K562 (cell line): ENCODE measurements around the gene PHYKPL. TPM values are rescaled to one million over a fixed set of nuclear protein-coding genes. Genes with fewer than 3 reads are reported as not detected.

ENCODE experiments used
- C11orf30 ChIP-seq: fragments of 450-650 bp; IDR thresholded peaks from 2 replicates; pipeline ENCODE4 v1.6.1; 2016; ENCODE audit warnings: low read depth, mild to moderate bottlenecking
- ELF2 ChIP-seq: fragments of 250-450 bp; sonication (Bioruptor Pico); IDR thresholded peaks from 2 replicates; pipeline ENCODE4 v1.5.0; 2021; ENCODE audit warnings: mild to moderate bottlenecking
- POLR3G ChIP-seq: IDR thresholded peaks from 2 replicates; pipeline ENCODE4 v1.6.1; 2011; ENCODE audit not compliant: insufficient read length, insufficient replicate concordance; ENCODE audit errors: extremely low read depth
- RBBP5 ChIP-seq: fragments of 200-600 bp; sonication (generic); IDR thresholded peaks from 2 replicates; pipeline ENCODE4 v1.6.1; 2012; ENCODE audit warnings: borderline replicate concordance, mild to moderate bottlenecking, low read length, control low read depth, inconsistent platforms; ENCODE audit not compliant: insufficient read depth, poor library complexity, severe bottlenecking
- SP1 ChIP-seq: sonication (generic); formaldehyde crosslinking; IDR thresholded peaks from 2 replicates; pipeline ENCODE4 v1.8.1; 2022; ENCODE audit warnings: mild to moderate bottlenecking, missing genetic modification reagents
- polyA plus RNA-seq, 8 experiments: library from polyadenylated mRNA; depleted of rRNA in 4 of 8; stranded (reverse) in 5 of 8; unstranded in 3 of 8; fragments of >200 nt; fragmentation: Nextera tagmentation in 2 of 8; fragmentation: Illumina TruSeq in 1 of 8; extraction: Ambion mirVana in 2 of 8; extraction: Trizol in 1 of 8; gene quantifications; 2 replicates each; pipeline versions ENCODE4 v1.2.1 to v1.2.3, GENCODE V29; 2011 to 2014; ENCODE audit warnings: inconsistent platforms in 1 of 8, missing spikeins in 1 of 8
- total RNA-seq, 7 experiments: library from RNA; depleted of rRNA in 6 of 7; stranded (reverse); fragments of >200 nt in 6 of 7; fragmentation: Illumina TruSeq in 2 of 7; extraction: Trizol in 2 of 7; gene quantifications; 2 replicates each; pipeline versions ENCODE4 v1.2.1 to v1.2.3, GENCODE V29; 2011 to 2021; ENCODE audit warnings: low replicate concordance in 1 of 7
- TF ChIP-seq, protein P1 (sequence below): fragments of 450-650 bp; IDR thresholded peaks from 2 replicates; pipeline ENCODE4 v1.7.1; 2018; ENCODE audit warnings: mild to moderate bottlenecking, low read depth; ENCODE audit not compliant: partially characterized antibody
- TF ChIP-seq, protein P2 (sequence below), 2 experiments: fragments of 450-650 bp; IDR thresholded peaks; 2 replicates each; pipeline ENCODE4 v1.6.1; 2016
- TF ChIP-seq, protein P3 (sequence below), 2 experiments: fragments of 450-650 bp; formaldehyde crosslinking in 1 of 2; IDR thresholded peaks; 2 replicates each; pipeline versions ENCODE4 v1.4.0 to v1.6.1; 2014 to 2020; ENCODE audit warnings: mild to moderate bottlenecking in 2 of 2, borderline replicate concordance in 1 of 2, low read depth in 1 of 2

PHYKPL gene
- total and polyA plus RNA-seq, 9 of the 15 experiments (the other 6 are each of a cell fraction or from before 2014, with no cell fraction given), result 4.7 to 34.7 (median 18.6) TPM

DNA sequence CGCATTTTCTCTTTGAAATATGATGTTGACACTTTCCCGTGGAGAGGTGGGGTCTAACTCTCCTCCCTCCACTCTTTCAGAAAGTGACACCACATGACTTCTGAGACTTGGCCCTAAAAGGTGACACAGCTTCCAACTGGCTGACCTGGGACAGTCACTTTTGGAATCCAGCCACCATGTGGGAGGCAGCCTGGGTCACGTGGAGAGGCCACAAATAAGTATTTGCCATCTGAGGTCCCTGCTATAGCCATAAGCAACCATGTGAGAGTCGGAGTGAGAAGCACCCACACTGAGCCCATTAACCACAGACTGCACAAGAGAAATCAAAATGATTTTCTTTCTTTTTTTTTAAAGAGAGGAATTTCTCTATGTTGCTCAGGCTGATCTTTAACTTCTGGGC is 4.1 kb upstream of the PHYKPL start (continued):
- TF ChIP-seq ELF2 (no peak), C11orf30 (no peak), SP1 (no peak), RBBP5 (no peak), POLR3G (no peak)
- TF ChIP-seq, protein P1, sequence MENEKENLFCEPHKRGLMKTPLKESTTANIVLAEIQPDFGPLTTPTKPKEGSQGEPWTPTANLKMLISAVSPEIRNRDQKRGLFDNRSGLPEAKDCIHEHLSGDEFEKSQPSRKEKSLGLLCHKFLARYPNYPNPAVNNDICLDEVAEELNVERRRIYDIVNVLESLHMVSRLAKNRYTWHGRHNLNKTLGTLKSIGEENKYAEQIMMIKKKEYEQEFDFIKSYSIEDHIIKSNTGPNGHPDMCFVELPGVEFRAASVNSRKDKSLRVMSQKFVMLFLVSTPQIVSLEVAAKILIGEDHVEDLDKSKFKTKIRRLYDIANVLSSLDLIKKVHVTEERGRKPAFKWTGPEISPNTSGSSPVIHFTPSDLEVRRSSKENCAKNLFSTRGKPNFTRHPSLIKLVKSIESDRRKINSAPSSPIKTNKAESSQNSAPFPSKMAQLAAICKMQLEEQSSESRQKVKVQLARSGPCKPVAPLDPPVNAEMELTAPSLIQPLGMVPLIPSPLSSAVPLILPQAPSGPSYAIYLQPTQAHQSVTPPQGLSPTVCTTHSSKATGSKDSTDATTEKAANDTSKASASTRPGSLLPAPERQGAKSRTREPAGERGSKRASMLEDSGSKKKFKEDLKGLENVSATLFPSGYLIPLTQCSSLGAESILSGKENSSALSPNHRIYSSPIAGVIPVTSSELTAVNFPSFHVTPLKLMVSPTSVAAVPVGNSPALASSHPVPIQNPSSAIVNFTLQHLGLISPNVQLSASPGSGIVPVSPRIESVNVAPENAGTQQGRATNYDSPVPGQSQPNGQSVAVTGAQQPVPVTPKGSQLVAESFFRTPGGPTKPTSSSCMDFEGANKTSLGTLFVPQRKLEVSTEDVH, result no peak
- TF ChIP-seq, protein P2, sequence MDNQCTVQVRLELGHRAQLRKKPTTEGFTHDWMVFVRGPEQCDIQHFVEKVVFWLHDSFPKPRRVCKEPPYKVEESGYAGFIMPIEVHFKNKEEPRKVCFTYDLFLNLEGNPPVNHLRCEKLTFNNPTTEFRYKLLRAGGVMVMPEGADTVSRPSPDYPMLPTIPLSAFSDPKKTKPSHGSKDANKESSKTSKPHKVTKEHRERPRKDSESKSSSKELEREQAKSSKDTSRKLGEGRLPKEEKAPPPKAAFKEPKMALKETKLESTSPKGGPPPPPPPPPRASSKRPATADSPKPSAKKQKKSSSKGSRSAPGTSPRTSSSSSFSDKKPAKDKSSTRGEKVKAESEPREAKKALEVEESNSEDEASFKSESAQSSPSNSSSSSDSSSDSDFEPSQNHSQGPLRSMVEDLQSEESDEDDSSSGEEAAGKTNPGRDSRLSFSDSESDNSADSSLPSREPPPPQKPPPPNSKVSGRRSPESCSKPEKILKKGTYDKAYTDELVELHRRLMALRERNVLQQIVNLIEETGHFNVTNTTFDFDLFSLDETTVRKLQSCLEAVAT (IDR thresholded peaks at IDR 0.05), result no peak
- TF ChIP-seq, protein P3, sequence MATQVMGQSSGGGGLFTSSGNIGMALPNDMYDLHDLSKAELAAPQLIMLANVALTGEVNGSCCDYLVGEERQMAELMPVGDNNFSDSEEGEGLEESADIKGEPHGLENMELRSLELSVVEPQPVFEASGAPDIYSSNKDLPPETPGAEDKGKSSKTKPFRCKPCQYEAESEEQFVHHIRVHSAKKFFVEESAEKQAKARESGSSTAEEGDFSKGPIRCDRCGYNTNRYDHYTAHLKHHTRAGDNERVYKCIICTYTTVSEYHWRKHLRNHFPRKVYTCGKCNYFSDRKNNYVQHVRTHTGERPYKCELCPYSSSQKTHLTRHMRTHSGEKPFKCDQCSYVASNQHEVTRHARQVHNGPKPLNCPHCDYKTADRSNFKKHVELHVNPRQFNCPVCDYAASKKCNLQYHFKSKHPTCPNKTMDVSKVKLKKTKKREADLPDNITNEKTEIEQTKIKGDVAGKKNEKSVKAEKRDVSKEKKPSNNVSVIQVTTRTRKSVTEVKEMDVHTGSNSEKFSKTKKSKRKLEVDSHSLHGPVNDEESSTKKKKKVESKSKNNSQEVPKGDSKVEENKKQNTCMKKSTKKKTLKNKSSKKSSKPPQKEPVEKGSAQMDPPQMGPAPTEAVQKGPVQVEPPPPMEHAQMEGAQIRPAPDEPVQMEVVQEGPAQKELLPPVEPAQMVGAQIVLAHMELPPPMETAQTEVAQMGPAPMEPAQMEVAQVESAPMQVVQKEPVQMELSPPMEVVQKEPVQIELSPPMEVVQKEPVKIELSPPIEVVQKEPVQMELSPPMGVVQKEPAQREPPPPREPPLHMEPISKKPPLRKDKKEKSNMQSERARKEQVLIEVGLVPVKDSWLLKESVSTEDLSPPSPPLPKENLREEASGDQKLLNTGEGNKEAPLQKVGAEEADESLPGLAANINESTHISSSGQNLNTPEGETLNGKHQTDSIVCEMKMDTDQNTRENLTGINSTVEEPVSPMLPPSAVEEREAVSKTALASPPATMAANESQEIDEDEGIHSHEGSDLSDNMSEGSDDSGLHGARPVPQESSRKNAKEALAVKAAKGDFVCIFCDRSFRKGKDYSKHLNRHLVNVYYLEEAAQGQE (IDR thresholded peaks at IDR 0.05; ENCODE audit: borderline replicate concordance), result peak; percentile 63
- TF ChIP-seq, protein P3 (CRISPR knock-in tag; IDR thresholded peaks at IDR 0.05; ENCODE audit: low read depth), result no peak
- TF ChIP-seq, all 486 proteins: peak for 33
